WERI-Rb-1 (cell line): ENCODE data around the gene LDB3.

Experiments used
- DNase-seq: peaks from one replicate; pipeline ENCODE4 v3.0.0-alpha.2; 2020
- H3K27ac ChIP-seq: fragments of 250-450 bp; sonication (Bioruptor Pico); 2 replicates; pipeline ENCODE4 v1.5.1; 2020; ENCODE audit warnings: mild to moderate bottlenecking, moderate library complexity
- H3K27me3 ChIP-seq: fragments of 250-450 bp; sonication (Bioruptor Pico); 2 replicates; pipeline ENCODE4 v1.5.1; 2021; ENCODE audit warnings: mild to moderate bottlenecking, low read depth, moderate library complexity; ENCODE audit not compliant: insufficient read depth, severe bottlenecking
- H3K36me3 ChIP-seq: fragments of 250-450 bp; sonication (Bioruptor Pico); 2 replicates; pipeline ENCODE4 v1.5.1; 2020; ENCODE audit warnings: mild to moderate bottlenecking, moderate library complexity
- H3K4me3 ChIP-seq: 2 replicates; pipeline ENCODE4 v1.5.1; 2011; ENCODE audit warnings: low read depth, mild to moderate bottlenecking, control low read depth, low read length
- H3K9me3 ChIP-seq: fragments of 250-450 bp; sonication (Bioruptor Pico); 2 replicates; pipeline ENCODE4 v1.5.1; 2021; ENCODE audit warnings: mild to moderate bottlenecking, moderate library complexity; ENCODE audit not compliant: severe bottlenecking
- TF ChIP-seq, protein P1 (sequence below): IDR thresholded peaks from 2 replicates; pipeline ENCODE4 v1.5.1; 2011; ENCODE audit warnings: low read depth, mild to moderate bottlenecking, control low read depth, inconsistent platforms, low read length

LDB3 gene

GRCh38 chr10:86756511-86757112, 88.3 kb downstream of the LDB3 start, which contains the start of gene BMPR1A:
TSS of gene BMPR1A (plus strand) at chr10:86756619. CDS start at chr10:86876019, 119,400 bp downstream.
- Histone ChIP-seq H3K27me3 (no peaks in the 10 kb centered on the region), H3K27ac (peak within 1 kb of the TSS; percentile 99), H3K9me3 (no peaks in the 10 kb centered on the region), H3K4me3 (peak within 1 kb of the TSS; percentile 97), H3K36me3 (peaks cover 3% of the 10 kb centered on the region)
- DNase-seq: peak; percentile 95
- TF ChIP-seq, protein P1, sequence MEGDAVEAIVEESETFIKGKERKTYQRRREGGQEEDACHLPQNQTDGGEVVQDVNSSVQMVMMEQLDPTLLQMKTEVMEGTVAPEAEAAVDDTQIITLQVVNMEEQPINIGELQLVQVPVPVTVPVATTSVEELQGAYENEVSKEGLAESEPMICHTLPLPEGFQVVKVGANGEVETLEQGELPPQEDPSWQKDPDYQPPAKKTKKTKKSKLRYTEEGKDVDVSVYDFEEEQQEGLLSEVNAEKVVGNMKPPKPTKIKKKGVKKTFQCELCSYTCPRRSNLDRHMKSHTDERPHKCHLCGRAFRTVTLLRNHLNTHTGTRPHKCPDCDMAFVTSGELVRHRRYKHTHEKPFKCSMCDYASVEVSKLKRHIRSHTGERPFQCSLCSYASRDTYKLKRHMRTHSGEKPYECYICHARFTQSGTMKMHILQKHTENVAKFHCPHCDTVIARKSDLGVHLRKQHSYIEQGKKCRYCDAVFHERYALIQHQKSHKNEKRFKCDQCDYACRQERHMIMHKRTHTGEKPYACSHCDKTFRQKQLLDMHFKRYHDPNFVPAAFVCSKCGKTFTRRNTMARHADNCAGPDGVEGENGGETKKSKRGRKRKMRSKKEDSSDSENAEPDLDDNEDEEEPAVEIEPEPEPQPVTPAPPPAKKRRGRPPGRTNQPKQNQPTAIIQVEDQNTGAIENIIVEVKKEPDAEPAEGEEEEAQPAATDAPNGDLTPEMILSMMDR: no peak

- H3K27ac ChIP-seq: peak overlapping the region; percentile 97
- H3K27me3 ChIP-seq: no peaks in the 10 kb centered on the region
- DNase-seq: peak; percentile 30
- TF ChIP-seq, protein P1: no peak
- H3K4me3 ChIP-seq: peak overlapping the region; percentile 97
- no peaks in the 10 kb centered on the region for H3K9me3 ChIP-seq
- peaks cover 3% of the 10 kb centered on the region for H3K36me3 ChIP-seq
Measured at GRCh38 chr10:86757113-86757972, 89.0 kb downstream of the LDB3 start.

GRCh38 chr10:86758189-86759072, 90.1 kb downstream of the LDB3 start:
- H3K36me3 ChIP-seq: peaks cover 6% of the 10 kb centered on the region
- DNase-seq: no peak
- peak overlapping the region; percentile 97 for H3K4me3 ChIP-seq
- TF ChIP-seq, protein P1: no peak
- H3K27me3 ChIP-seq: no peaks in the 10 kb centered on the region
- peak overlapping the region; percentile 97 for H3K27ac ChIP-seq
- no peaks in the 10 kb centered on the region for H3K9me3 ChIP-seq

- Histone ChIP-seq H3K27ac (no peak overlapping the region), H3K4me3 (0 out of 2 replicates have a peak overlapping the region, but pooled peaks have one; percentile 4), H3K27me3 (no peaks in the 10 kb centered on the region), H3K9me3 (no peaks in the 10 kb centered on the region), H3K36me3 (peaks cover 6% of the 10 kb centered on the region)
- no peak for DNase-seq
- TF ChIP-seq, protein P1: no peak
Measured at GRCh38 chr10:86759073-86759672, 90.9 kb downstream of the LDB3 start.

DNA sequence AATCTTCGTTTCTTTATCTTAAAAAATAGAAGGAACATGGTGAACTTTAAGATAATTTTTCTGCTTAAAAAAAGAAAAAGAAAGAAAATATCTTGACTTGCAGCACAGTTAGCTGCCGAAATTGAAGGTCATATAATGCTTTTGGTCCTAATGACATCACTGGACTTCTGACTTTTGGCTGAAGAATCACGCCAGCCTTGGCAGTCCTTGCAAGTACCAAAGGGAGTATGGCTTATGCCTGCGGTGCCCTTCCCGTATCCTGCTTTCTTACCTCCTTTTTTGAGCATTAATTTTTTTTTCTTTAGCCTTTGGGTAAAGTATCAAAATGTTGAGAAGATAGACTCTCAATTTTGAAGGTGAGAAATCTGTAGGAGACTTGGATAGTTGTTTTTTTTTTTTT, 95.1 kb downstream of the LDB3 start:
- peaks cover 3% of the 10 kb centered on the region for H3K36me3 ChIP-seq
- H3K4me3 ChIP-seq: no peak overlapping the region
- no peak overlapping the region for H3K27ac ChIP-seq
- no peaks in the 10 kb centered on the region for H3K9me3 ChIP-seq
- TF ChIP-seq, protein P1: no peak
- DNase-seq: no peak
- H3K27me3 ChIP-seq: no peaks in the 10 kb centered on the region
